ENCODE data around the gene TMEM176B. TPM values are rescaled to one million over a fixed set of nuclear protein-coding genes. Genes with fewer than 3 reads are reported as not detected.
A peak's percentile ranks its signal among the peaks of the same experiment; 100 is the strongest.

The TMEM176B gene
- total RNA-seq, 1 donor from 2014 or later, result 78.8 TPM

DNA sequence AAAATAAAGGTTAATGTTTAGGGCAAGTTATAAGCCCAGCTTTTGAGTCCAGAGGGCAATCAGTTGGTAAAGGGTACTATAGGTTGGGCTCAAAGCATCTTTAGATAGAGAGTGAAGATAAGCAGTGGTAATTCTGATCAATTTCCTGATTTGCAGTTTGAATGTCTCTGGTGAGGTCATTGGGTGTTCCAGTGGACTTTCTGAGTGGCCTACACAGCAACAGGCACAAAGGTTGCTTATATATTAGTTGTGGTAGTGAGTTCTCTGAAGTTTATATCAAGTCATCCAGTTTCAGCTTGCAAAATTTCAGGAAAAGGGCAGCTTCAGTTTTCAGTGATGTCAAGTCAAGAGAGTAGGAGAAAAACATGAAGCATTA lies 33.8 kb downstream of the TMEM176B start:
- no peak for ATAC-seq
- no peak for DNase-seq (ENCODE audit: low spot score)
- intact Hi-C loops (cut with DNase I), result no loop called here

DNA sequence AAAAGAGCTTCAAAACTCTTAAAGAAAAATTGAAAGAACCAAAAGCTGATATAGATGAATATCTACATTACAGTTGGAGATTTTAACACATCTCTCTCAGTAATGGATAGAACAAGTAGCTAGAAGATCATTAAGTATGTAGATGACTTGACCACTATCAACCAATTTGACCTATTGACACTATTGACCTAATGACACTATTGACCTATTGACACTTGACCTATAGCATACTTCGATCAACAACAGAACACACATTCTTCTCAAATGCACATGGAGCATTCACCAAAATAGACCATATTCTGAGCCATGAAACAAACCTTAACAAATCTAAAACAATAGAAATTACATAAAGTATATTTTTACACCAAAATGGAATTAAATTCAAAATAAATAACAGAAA lies 40.7 kb downstream of the TMEM176B start:
- no peak for ATAC-seq
- no peak for DNase-seq (ENCODE audit: low spot score)
- intact Hi-C loops (cut with DNase I), result no loop called here

DNA sequence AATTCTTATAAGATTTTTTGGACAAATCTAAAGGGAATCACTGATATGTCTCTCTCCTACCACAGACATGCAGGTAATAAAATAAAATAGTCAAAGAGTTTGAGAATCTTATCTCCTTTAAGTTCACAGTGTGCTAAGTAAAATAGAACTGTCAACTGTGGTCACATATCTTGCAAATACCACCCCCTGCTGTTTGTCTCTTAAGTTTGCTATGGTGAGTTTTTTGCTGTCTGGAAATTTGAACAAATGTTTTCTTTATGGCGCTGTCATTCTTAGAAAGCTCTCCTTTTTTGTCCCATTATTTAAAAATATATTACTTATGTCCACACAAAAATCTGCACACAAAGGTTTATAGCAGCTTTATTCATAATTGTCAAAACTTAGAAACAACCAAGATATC lies 43.3 kb downstream of the TMEM176B start:
- DNase-seq (ENCODE audit: low spot score), result no peak
- intact Hi-C loops (cut with DNase I), result no loop called here
- no peak for ATAC-seq

- DNase-seq (ENCODE audit: low spot score) (no peak), ATAC-seq (no peak)
- intact Hi-C loops (cut with DNase I), result no loop called here
Measured at GRCh38 chr7:150756166-150756565, 44.0 kb downstream of the TMEM176B start.

DNA sequence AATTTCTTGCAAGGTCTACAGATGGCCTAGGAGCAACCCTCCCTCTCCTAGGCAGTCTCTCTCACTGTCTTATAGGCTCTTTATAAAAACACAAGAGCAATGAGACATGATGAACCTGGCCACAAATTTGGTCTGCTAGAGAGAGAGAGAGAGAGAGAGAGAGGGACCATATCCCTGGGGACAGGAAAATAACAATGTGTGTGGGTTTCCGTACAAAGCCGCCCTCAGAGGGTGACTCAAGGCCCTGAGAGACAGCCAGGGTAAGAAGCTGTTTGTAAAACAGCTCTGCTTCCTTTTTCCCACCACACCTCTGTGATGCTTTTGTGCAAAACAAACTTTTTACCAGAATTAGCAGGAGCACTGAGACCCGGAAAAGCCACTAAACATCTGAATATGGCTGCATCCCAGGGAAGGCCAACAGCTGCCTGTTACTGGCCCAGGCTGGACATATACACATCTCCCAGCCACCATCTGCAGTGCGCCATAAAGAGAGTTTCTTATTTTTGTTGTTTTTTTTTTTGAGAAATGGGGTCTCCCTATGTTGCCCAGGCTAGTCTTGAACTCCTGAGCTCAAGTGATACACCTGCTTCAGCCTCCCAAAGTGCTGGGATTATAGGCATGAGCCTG lies 44.6 kb downstream of the TMEM176B start:
- intact Hi-C loops (cut with DNase I), result no loop called here
- DNase-seq (ENCODE audit: low spot score) (no peak), ATAC-seq (no peak)

GRCh38 chr7:150754951-150755350 lies 45.2 kb downstream of the TMEM176B start:
- ATAC-seq (no peak), DNase-seq (ENCODE audit: low spot score) (no peak)
- intact Hi-C loops (cut with DNase I), result loop anchor here (5.0 kb wide), 1 partner anchor 308 kb away; no protein-coding TSS in a partner anchor

DNA sequence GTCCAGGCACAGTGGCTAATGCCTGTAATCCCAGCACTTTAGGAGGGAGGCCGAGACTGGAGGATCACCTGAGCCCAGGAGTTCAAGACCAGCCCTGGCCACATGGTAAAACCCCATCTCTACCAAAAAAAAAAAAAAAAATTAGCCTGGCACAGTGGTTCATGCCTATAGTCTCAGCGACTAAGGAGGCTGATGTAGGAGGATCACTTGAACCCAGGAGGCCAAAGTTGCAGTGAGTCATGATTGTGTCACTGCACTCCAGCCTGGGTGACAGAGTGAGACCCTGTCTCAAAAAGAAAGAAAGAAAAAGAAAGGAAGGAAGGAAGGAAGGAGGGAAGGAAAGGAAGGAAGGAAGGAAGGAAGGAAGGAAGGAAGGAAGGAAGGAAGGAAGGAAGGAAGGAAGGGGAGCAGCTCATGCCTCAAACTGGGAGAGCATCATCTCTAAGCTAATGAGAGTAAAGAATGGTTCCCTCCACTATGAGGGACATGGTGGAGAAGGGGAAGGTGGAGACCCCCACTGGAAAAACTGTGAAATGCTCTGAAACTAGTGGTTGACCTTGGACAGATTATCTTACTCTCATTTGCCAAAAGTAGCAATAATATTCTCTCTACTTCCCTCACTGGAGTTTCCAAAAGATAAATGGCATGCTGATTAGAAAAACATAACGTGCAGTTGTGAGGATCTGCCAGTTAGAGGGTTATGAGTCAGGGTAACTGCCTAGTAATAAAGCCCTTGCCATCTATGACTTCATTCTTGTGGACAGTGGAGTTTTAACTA lies 46.1 kb downstream of the TMEM176B start:
- intact Hi-C loops (cut with DNase I), result loop anchor here (5.0 kb wide), 1 partner anchor 307 kb away; no protein-coding TSS in a partner anchor
- DNase-seq (ENCODE audit: low spot score) (no peak), ATAC-seq (no peak)

GRCh38 chr7:150753239-150753638 lies 46.9 kb downstream of the TMEM176B start:
- ATAC-seq, result peak; percentile 39
- no peak for DNase-seq (ENCODE audit: low spot score)
- intact Hi-C loops (cut with DNase I), result loop anchor here (5.0 kb wide), 1 partner anchor 306 kb away; no protein-coding TSS in a partner anchor

DNA sequence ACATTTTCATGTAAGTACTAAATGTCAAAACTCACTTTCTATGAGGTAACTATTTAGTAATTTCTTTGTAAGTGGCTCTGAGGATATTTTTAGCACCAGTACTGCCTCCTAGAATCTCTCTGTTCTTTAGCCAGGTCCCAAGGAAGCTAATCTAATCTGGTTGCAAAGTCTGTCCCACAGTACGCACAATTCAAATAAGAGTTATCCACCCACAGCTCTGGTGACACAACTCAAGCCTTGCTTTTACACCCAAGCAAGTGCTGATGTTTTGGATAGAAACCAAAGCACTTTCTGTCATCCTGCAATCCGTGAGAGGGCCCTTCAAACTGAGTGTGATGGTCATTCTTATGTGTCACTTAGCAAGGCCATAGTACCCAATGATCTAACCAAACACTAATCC lies 48.5 kb downstream of the TMEM176B start:
- no peak for DNase-seq (ENCODE audit: low spot score)
- ATAC-seq, result no peak
- intact Hi-C loops (cut with DNase I), result loop anchor here (5.0 kb wide), 1 partner anchor 304 kb away; no protein-coding TSS in a partner anchor

DNA sequence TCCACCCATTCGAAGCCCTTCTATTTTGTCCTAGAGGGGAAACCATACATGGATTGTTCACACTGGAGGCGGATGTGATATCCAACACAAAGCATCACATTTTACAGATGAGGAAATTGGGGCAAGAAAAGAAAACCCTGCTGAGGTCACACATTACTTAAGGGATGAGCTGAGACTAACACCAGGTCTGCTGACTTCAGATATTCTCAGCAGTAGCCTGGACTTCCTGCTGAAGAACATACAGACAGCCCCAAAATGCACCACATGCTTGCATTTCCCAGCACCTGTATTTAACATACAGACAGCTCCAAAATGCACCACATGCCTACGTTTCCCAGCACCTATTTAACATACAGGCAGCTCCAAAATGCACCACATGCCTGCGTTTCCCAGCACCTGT lies 51.8 kb downstream of the TMEM176B start:
- DNase-seq (ENCODE audit: low spot score) (no peak), ATAC-seq (no peak)
- intact Hi-C loops (cut with DNase I), result no loop called here

- no peak for ATAC-seq
- DNase-seq (ENCODE audit: low spot score), result no peak
- intact Hi-C loops (cut with DNase I), result no loop called here
Measured at GRCh38 chr7:150746921-150747320, 53.2 kb downstream of the TMEM176B start.

GRCh38 chr7:150745876-150746275 lies 54.3 kb downstream of the TMEM176B start:
- ATAC-seq (no peak), DNase-seq (ENCODE audit: low spot score) (no peak)
- intact Hi-C loops (cut with DNase I), result no loop called here

DNA sequence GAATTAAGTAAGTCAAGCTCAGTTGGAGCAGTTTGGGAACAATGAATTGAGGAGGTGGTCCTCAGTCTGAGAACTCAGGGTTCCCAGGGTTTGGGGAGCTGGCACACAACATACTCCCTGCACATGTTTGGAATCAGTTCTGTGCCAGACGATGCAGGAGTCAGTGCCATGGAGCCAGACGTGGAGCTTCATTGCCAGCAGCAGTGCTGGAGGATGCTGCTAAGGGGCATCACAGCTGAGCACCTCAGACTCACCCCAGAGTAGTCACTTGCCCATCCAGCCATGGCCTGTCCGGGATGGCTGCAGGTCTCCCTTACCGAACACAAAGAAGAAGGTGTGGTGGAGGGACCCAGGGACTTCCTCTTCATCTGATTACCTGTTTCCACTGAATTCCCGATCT lies 55.1 kb downstream of the TMEM176B start:
- DNase-seq (ENCODE audit: low spot score) (no peak), ATAC-seq (no peak)
- intact Hi-C loops (cut with DNase I), result no loop called here

GRCh38 chr7:150744041-150744656 lies 56.0 kb downstream of the TMEM176B start:
- intact Hi-C loops (cut with DNase I), result no loop called here
- no peak for DNase-seq (ENCODE audit: low spot score)
- no peak for ATAC-seq

DNA sequence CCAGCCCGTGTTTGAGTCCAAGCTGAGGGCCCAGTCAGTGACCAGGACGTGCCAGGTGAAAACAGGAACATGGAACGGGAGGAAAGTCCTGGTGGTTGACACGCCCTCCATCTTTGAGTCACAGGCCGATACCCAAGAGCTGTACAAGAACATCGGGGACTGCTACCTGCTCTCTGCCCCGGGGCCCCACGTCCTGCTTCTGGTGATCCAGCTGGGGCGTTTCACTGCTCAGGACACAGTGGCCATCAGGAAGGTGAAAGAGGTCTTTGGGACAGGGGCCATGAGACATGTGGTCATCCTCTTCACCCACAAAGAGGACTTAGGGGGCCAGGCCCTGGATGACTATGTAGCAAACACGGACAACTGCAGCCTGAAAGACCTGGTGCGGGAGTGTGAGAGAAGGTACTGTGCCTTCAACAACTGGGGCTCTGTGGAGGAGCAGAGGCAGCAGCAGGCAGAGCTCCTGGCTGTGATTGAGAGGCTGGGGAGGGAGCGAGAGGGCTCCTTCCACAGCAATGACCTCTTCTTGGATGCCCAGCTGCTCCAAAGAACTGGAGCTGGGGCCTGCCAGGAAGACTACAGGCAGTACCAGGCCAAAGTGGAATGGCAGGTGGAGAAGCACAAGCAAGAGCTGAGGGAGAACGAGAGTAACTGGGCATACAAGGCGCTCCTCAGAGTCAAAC lies 57.7 kb downstream of the TMEM176B start:
- DNase-seq (ENCODE audit: low spot score), result no peak
- ATAC-seq, result no peak
- intact Hi-C loops (cut with DNase I), result no loop called here

Other genes with a start within 250 kb of the TMEM176B start
- gene GIMAP4, start 233.0 kb downstream of the TMEM176B start, total RNA-seq, result 52.8 TPM
- 32.7 TPM for gene GIMAP6, start 168.0 kb downstream of the TMEM176B start, total RNA-seq
- 11.7 TPM for gene GIMAP2, start 114.7 kb downstream of the TMEM176B start, total RNA-seq
- 8.5 TPM for gene GIMAP1, start 83.8 kb downstream of the TMEM176B start, total RNA-seq
- 18.4 TPM for gene GIMAP5, start 62.9 kb downstream of the TMEM176B start, total RNA-seq
- gene TMEM176A, start 405 bp upstream of the TMEM176B start, total RNA-seq, result 69.7 TPM
- not detected for gene AOC1, start 52.2 kb upstream of the TMEM176B start, total RNA-seq
- 3.2 TPM for gene KCNH2, start 178.0 kb upstream of the TMEM176B start, total RNA-seq
- 26.6 TPM for gene NOS3, start 190.7 kb upstream of the TMEM176B start, total RNA-seq
- 0.67 TPM for gene ATG9B, start 224.1 kb upstream of the TMEM176B start, total RNA-seq
- gene ABCB8, start 228.1 kb upstream of the TMEM176B start, total RNA-seq, result 32.8 TPM
- 4.7 TPM for gene ASIC3, start 248.2 kb upstream of the TMEM176B start, total RNA-seq